Fibroblast of skin of left quadriceps (primary cell): ENCODE measurements around the gene SUGP2.
A peak's percentile ranks its signal among the peaks of the same experiment; 100 is the strongest.
"Not testable (repeated sequence)": the region's sequence is repeated elsewhere in the genome, so short reads cannot be mapped to it uniquely, and the experiment has no call there.

Source experiments
- DNase-seq, 2 experiments: peaks; one replicate each; pipeline ENCODE4 v3.0.0-alpha.2; 2013; ENCODE audit warnings: low read depth in 2 of 2

SUGP2 gene

GRCh38 chr19:19032420-19033175, 719 bp downstream of the SUGP2 start:
- peak; percentile 85 to 87 for DNase-seq

- no peak for DNase-seq
These were observed 1.4 kb downstream of the SUGP2 start for GRCh38 chr19:19031891-19032290.

- no peak for DNase-seq
These were observed 4.8 kb downstream of the SUGP2 start for GRCh38 chr19:19028526-19028925.

- DNase-seq: no peak
These were observed 6.1 kb downstream of the SUGP2 start for GRCh38 chr19:19027228-19027627.

- DNase-seq: no peak
These were observed 6.9 kb downstream of the SUGP2 start for GRCh38 chr19:19026299-19026971.

- DNase-seq: no peak
These were observed 7.5 kb downstream of the SUGP2 start for GRCh38 chr19:19025861-19026260.

GRCh38 chr19:19023376-19023775, 9.9 kb downstream of the SUGP2 start:
- DNase-seq: not testable (repeated sequence)

- no peak for DNase-seq
These were observed 10.8 kb downstream of the SUGP2 start for GRCh38 chr19:19022380-19022961.

- DNase-seq: peak; percentile 14 to 20
These were observed 12.2 kb downstream of the SUGP2 start for GRCh38 chr19:19021115-19021514.

GRCh38 chr19:19010551-19010950, 22.8 kb downstream of the SUGP2 start:
- no peak for DNase-seq

GRCh38 chr19:19009951-19010350, 23.4 kb downstream of the SUGP2 start:
- DNase-seq: no peak

- no peak for DNase-seq
These were observed 27.1 kb downstream of the SUGP2 start for GRCh38 chr19:19006213-19006612.

- no peak for DNase-seq
These were observed 29.2 kb downstream of the SUGP2 start for GRCh38 chr19:19004144-19004543.

GRCh38 chr19:18999896-19000620, 33.3 kb downstream of the SUGP2 start:
- DNase-seq: no peak

GRCh38 chr19:18999016-18999758, 34.1 kb downstream of the SUGP2 start:
- no peak for DNase-seq

GRCh38 chr19:18998276-18998675, 35.0 kb downstream of the SUGP2 start:
- no peak for DNase-seq

- no peak for DNase-seq
These were observed 36.4 kb downstream of the SUGP2 start for GRCh38 chr19:18996796-18997394.

GRCh38 chr19:18996351-18996750, 37.0 kb downstream of the SUGP2 start:
- DNase-seq: no peak

- peak; percentile 26 to 27 for DNase-seq
These were observed 37.5 kb downstream of the SUGP2 start for GRCh38 chr19:18995804-18996241.

- no peak for DNase-seq
These were observed 40.2 kb downstream of the SUGP2 start for GRCh38 chr19:18993115-18993514.

GRCh38 chr19:18992696-18993095, 40.6 kb downstream of the SUGP2 start:
- no peak for DNase-seq
